NCI-H82 (cell line): ENCODE results near the gene CRY2.

ENCODE experiments used
- DNase-seq: peaks from one replicate; lab custom pipeline; 2025; lab: John Stamatoyannopoulos, UW

The CRY2 gene

GRCh38 chr11:45918331-45918941 is 71.2 kb downstream of the CRY2 start:
- peak; percentile 89 for DNase-seq

DNA sequence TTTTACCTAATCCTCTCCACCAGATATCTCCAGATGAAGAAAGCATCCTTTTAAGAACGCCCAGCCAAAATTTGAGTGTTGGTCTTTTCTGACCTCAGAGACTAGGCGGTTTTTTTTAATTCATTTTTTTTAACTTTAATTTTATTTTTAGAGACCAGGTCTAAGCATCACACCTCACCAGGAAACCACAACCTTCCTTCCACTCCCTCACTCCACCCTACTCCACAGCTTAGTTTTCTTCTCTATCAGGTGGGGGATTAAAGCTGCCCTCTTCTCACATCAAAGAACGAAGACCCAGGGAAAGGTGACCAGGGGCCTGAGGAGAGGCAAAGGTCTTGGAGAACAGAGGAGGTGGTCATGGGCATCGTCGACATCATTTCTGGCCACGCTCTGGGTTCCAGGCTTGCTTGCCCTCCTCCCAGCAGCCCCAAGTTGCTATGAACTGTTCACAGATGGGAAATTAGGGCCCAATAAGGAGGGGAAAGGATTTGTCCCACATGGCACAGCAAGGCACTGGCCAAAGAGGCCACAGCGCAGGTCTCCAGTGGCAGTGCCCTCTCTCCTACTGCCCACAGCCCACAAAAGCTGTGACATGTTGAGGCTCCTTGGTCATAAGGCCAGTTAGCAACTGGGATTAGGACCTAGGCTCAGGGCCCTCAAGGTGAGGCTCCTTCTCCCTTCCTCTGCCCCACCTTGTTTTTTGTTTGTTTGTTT is 71.8 kb downstream of the CRY2 start:
- peak; percentile 31 for DNase-seq

GRCh38 chr11:45919806-45920530 is 72.7 kb downstream of the CRY2 start:
- peak; percentile 60 for DNase-seq

DNA sequence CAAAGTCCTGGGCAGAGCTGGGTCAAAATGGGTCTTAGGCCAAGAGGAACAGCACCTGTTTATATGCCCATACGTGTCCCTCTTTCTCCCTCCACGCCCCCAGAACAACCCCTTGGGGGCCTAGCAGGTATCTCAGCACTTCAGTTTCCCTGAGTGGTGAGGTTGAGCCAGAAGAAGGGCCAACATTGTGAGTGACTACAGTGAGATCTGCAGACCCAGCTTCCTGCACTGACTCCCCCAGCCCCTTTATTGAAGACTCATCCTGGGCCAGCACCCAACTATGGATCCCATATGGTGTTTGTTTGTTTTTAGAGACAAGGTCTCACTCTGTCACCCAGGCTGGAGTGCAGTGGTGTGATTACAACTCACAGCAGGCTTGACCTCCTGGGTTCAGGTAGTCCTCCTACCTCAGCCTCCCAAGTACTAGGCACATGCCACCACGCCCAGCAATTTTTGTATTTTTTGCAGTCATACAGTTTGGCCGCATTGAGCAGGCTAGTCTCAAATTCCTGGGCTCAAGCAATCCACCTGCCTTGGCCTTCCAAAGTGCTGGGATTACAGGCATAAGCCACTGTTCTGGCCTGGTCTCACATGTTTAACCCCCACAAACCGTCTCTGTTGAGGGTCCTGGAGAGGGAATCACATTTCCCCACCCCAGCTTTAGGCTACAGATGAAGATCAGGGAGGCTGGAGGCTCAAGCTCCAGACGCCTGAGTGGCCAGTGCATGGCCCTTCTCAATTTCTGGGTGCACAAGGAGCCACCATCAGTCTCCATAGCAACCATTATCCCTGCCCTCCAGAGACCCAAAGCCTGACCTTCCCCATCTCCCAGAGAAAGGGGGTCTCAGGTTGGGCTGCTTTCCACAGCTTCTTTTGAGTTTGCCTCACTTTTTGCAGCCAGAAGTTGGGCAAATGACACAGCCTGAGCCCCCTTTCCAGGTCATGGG is 73.5 kb downstream of the CRY2 start:
- no peak for DNase-seq

GRCh38 chr11:45921561-45922424 is 74.5 kb downstream of the CRY2 start:
- DNase-seq, result peak; percentile 86

- peak; percentile 76 for DNase-seq
Measured at GRCh38 chr11:45922425-45923082, 75.3 kb downstream of the CRY2 start, which contains the start of gene LARGE2. Gene LARGE2, plus strand, starts transcription at chr11:45922656. Its CDS starts 227 bp downstream, at chr11:45922883.

DNA sequence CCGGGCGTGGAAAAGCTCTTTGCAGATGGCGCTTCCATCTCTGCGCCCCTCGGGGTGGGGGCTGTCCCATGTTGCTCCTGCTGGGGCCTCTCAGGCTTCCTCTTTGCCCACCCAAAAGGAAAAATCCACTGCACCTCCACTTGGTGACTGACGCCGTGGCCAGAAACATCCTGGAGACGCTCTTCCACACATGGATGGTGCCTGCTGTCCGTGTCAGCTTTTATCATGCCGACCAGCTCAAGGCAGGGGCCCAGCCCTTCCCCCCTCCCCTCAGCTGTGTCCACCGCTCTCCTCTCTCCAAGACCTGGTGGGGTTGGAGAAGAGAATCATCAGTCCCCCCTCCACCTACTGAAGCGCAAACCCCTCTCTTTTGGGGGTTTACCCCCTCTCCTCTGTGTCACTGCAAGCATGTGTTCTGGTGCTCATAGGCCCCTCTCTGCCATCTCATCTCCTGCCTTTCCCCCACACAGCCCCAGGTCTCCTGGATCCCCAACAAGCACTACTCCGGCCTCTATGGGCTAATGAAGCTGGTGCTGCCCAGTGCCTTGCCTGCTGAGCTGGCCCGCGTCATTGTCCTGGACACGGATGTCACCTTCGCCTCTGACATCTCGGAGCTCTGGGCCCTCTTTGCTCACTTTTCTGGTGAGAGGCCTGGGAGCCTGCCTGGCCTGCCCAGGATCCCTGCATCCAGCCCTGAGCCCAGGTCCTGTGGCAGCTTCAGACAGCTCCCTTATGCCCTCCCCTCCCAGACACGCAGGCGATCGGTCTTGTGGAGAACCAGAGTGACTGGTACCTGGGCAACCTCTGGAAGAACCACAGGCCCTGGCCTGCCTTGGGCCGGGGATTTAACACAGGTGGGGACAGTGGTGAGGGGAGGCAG is 77.0 kb downstream of the CRY2 start:
- no peak for DNase-seq

DNA sequence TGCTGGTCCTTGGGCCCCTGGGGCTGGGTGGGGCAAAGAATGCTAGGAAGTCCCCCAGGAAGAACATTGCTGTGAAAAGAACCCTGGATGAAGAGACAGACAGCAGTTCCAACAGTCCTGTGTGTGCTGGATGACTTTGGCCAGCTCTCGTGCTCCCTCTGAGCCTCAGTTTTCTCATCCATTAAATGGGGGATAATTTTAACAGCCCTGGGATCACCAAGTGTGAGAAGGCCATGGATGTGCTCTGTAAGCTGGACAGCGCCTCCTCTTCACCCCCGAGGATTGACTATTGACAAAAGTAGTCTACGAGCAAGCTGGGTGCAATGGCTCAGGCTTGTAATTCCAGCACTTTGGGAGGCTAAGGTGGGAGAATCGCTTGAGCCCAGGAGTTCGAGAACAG is 77.7 kb downstream of the CRY2 start:
- DNase-seq, result no peak

- no peak for DNase-seq
Measured at GRCh38 chr11:45925550-45925949, 78.3 kb downstream of the CRY2 start.

GRCh38 chr11:45926001-45926401 is 78.7 kb downstream of the CRY2 start:
- no peak for DNase-seq

DNA sequence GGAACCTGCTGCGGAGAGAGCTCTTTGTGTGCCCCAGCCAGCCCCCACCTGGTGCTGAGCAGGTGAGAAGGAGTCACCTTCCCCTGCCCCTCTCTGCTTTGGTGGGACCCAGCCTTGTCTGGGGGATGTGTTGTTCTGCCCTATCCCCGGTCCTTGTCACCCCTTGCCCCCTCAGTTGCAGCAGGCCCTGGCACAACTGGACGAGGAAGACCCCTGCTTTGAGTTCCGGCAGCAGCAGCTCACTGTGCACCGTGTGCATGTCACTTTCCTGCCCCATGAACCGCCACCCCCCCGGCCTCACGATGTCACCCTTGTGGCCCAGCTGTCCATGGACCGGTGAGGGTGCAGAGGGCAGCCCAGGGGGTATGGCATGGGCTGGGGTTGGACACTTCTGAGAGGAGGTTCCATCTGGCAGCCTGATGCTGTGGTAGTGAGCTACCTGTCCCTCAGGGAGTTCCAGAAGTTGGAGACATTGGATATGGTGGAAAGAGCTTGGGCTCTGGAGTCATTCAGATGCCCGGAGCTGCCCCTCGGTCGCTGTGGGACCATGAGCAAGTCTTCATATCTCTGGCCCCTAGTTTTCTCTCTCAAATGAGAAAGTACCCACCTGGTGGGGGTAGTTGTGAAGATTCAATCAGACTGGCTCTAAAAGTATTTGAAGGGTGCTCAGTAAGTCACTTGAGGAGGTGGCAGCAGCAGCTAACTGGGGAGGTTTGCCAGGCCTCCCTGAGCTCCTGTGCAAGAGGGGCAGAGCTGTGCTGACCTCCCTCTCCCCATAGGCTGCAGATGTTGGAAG is 79.5 kb downstream of the CRY2 start:
- no peak for DNase-seq

- DNase-seq, result no peak
Measured at GRCh38 chr11:45927332-45927683, 80.0 kb downstream of the CRY2 start.

DNA sequence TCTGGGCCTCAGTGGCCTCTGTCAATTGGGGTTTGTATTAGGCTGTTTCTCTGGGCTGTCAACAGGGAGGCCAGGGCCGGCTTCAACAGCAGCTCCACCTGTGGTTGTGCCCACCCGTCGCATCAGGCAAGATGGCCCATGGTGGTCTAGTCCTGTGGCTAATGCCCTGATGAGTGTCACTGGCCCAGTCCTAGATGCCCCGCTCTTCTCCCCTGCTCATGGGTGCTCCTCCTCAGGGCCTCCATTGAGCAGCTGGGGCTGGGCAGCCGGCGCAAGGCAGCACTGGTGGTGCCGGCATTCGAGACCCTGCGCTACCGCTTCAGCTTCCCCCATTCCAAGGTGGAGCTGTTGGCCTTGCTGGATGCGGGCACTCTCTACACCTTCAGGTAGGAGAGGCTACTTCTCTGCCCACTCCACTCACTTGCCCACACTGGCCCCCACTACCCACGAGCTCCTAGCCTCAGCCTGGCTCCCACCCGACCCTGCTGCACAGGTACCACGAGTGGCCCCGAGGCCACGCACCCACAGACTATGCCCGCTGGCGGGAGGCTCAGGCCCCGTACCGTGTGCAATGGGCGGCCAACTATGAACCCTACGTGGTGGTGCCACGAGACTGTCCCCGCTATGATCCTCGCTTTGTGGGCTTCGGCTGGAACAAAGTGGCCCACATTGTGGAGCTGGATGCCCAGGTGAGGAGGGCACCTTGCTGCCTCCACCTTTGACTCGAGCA is 80.6 kb downstream of the CRY2 start:
- no peak for DNase-seq

GRCh38 chr11:45928535-45929215 is 81.4 kb downstream of the CRY2 start:
- DNase-seq, result no peak

- no peak for DNase-seq
Measured at GRCh38 chr11:45929486-45930030, 82.3 kb downstream of the CRY2 start.

GRCh38 chr11:45930031-45930794 is 82.9 kb downstream of the CRY2 start:
- no peak for DNase-seq
